ENCODE measurements around the gene PTPRD.

- TF ChIP-seq CTCF (IDR thresholded peaks at IDR 0.05) (no peak), POLR2AphosphoS5 (IDR thresholded peaks at IDR 0.05; ENCODE audit: low read depth, low read length) (no peak), SIN3A (IDR thresholded peaks at IDR 0.05; ENCODE audit: borderline replicate concordance, insufficient read depth, low read depth, low read length) (no peak), REST (IDR thresholded peaks at IDR 0.05; ENCODE audit: insufficient read depth in 1 of 2, low read depth in 2 of 2, low read length in 1 of 2) (no peak), TCF7L2 (IDR thresholded peaks at IDR 0.05; ENCODE audit: low read depth, low read length) (no peak)
Observed at GRCh38 chr9:8679371-8679822, 1933.4 kb downstream of the PTPRD start.
